A549 treated with RU486 at 1 μM for 4 hours (cell line): Measurements from ENCODE around the gene NVL. TPM values are rescaled to one million over a fixed set of nuclear protein-coding genes. Genes with fewer than 3 reads are reported as not detected.

Experiments
- total RNA-seq: library from RNA; stranded (reverse); fragments of 200-300 nt; extraction: Qiagen RNA extraction; gene quantifications from 5 replicates; pipeline ENCODE4 v1.2.3, GENCODE V29; 2022; ENCODE audit warnings: low read depth

The NVL gene
- total RNA-seq, result 19.7 to 26.6 TPM (median 21.3 TPM) in 5 replicates

DNA sequence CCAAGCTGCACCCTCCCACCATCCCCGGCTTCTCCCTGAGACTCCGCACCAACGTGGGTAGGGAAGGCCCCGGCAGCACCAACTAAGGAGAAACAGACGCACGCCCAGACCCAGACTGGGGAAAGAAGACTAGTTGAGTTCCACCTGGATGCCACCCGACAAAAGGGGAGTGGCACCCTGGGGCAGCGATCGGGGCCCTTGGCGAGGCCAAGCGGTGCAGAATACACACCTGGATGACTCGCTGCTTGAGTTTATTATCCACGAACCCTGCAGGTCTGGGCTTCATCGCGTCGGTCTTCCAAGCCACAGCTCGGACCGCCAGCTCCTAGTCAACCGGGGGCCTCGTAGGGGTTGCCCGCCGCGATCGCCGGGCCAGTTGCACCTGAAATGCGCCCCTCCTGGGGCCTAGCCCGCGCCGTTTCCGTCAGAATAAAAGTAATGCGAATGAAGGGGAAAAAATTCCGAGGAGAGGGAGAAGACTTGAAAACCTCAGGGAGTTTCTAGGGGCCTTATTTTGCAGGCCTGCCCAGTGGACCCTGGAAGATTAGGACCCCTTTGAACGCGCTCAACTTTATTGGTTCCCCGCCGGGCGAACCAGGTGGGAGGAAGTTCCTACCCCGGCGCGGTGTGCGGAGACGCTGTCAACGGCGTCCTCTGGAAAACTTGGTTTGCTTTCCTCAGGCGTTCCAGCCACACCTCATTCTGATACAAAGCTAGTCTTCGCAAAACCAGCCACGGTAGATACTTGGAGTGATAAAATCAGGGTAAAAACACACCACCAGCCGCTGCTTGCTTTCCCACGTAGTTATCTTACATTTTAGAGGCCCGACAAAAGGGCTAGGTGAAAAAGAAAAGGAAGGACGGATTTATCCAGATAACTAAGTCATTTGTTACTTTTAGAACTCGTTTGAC, at the start of gene NVL:
Gene NVL (minus strand): TSS at position 331 of the 912 bp plus-strand sequence. CDS start 45 bp downstream, at position 286.

GRCh38 chr1:224356685-224357625, 27.0 kb upstream of the NVL start, which contains the start of gene CNIH4:
CNIH4 (plus strand) TSS chr1:224356879; CDS start chr1:224356925, 46 bp downstream.

DNA sequence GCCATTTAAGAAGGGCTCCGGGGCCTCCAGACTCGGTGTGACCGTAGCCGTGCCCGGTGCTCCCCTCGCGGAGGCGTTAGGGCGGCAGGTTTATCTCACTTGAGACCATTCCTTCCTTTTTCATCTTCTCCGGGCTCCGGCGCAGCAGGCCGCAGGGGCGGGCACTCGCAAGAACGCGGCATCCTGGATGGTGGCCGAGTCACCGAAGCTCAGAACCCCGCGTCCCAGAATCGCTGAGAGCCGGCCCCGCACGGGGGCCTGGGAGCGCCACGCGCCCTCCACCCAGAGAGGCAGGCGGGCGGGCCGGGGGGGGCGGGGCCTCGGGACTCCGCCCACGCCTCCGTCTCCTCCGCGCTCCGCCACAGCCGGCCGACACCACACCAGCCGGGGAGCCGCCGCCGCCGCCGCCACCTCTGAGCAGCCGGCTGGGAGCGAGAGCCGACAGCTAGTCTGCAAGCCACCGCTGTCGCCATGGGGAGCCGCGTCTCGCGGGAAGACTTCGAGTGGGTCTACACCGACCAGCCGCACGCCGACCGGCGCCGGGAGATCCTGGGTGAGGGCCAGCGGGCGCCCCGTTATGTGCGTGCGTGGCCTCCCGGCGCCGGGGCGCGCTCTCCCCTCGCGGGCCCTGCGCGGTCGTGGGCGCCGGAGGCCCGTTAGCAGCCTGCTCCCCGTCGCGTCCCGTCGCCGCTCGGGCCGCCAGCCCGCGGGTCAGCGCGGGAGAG, 146.9 kb downstream of the NVL start, which contains the start of gene DEGS1:
Gene DEGS1 (plus strand): TSS at position 375 of the 725 bp plus-strand sequence. CDS start 97 bp downstream, at position 472.

Other genes starting within 250 kb of the NVL start
- 21.4 to 28.2 TPM (median 26.5 TPM) in 5 replicates for gene FBXO28, start 216.1 kb downstream of the NVL start, total RNA-seq
- 91.0 to 149 TPM (median 135 TPM) in 5 replicates for gene DEGS1, start 146.9 kb downstream of the NVL start, total RNA-seq
- 57.3 to 112 TPM (median 106 TPM) in 5 replicates for gene CNIH4, start 26.7 kb upstream of the NVL start, total RNA-seq
- 29.4 to 43.1 TPM (median 38.4 TPM) in 5 replicates for gene WDR26, start 104.6 kb upstream of the NVL start, total RNA-seq